Panc1 (cell line): ENCODE measurements around the gene STAB2. TPM values are rescaled to one million over a fixed set of nuclear protein-coding genes. Genes with fewer than 3 reads are reported as not detected.
A peak's percentile ranks its signal among the peaks of the same experiment; 100 is the strongest.

Experiments
- ATAC-seq: fragments of 200-7000 bp; cut with Tn5 transposase; 2 replicates; pipeline ENCODE4 v1.9.1; 2020; ENCODE audit warnings: mild to moderate bottlenecking, moderate library complexity
- BruUV-seq: library from RNA; stranded (reverse); fragments of 400-500 nt; replicated peaks from 2 replicates; lab custom pipeline; 2021; lab: Mats Ljungman, UMichigan
- CTCF ChIA-PET: fragments of 300-600 bp; sonication (Branson Sonifier 250); formaldehyde crosslinking; loops from one replicate; lab custom pipeline; 2022; ENCODE audit warnings: antibody characterized with exemption; lab: Charles Lee
- POLR2A ChIA-PET: fragments of 300-600 bp; sonication (Branson Sonifier 250); formaldehyde crosslinking; loops from one replicate; lab custom pipeline; 2022; ENCODE audit warnings: antibody characterized with exemption; lab: Charles Lee
- DNase-seq: peaks from one replicate; pipeline ENCODE4 v3.0.0-alpha.2; 2010; ENCODE audit warnings: low read depth, low spot score
- H3K27ac ChIP-seq: 2 replicates; pipeline ENCODE4 v1.5.1; 2011; ENCODE audit warnings: mild to moderate bottlenecking, low read length, inconsistent platforms
- H3K27me3 ChIP-seq: fragments of 200-500 bp; sonication (Bioruptor generic); 2 replicates; pipeline ENCODE4 v1.6.0; 2014; ENCODE audit warnings: low read length, inconsistent platforms; ENCODE audit not compliant: control insufficient read depth, insufficient read depth
- H3K36me3 ChIP-seq: fragments of 200-500 bp; sonication (Bioruptor generic); 2 replicates; pipeline ENCODE4 v1.5.1; 2014; ENCODE audit warnings: inconsistent platforms, mild to moderate bottlenecking, low read length, moderate library complexity; ENCODE audit not compliant: control insufficient read depth, insufficient read depth
- H3K4me1 ChIP-seq: 2 replicates; pipeline ENCODE4 v1.5.1; 2011; ENCODE audit warnings: inconsistent platforms, mild to moderate bottlenecking, low read length, moderate library complexity; ENCODE audit not compliant: control insufficient read depth, insufficient read depth
- H3K4me3 ChIP-seq, 2 experiments: 2 replicates each; pipeline ENCODE4 v1.5.1; 2011 to 2012; ENCODE audit warnings: low read depth in 2 of 2, low read length in 2 of 2, mild to moderate bottlenecking in 2 of 2, inconsistent platforms in 1 of 2, moderate library complexity in 1 of 2
- H3K9me3 ChIP-seq: fragments of 200-500 bp; sonication (Bioruptor generic); 2 replicates; pipeline ENCODE4 v1.5.1; 2014; ENCODE audit warnings: low read depth, mild to moderate bottlenecking, inconsistent platforms, low read length, moderate library complexity; ENCODE audit not compliant: control insufficient read depth, insufficient read depth
- CTCF ChIP-seq: fragments of 450-650 bp; IDR thresholded peaks from 2 replicates; pipeline ENCODE4 v1.5.1; 2017; ENCODE audit warnings: mild to moderate bottlenecking
- POLR2AphosphoS5 ChIP-seq: IDR thresholded peaks from 2 replicates; pipeline ENCODE4 v1.6.1; 2012; ENCODE audit warnings: mild to moderate bottlenecking, low read depth, low read length, moderate library complexity
- REST ChIP-seq, 2 experiments: IDR thresholded peaks; 2 replicates each; pipeline ENCODE4 v1.6.1; 2011 to 2012; ENCODE audit warnings: low read depth in 2 of 2, control low read depth in 1 of 2, low read length in 1 of 2, mild to moderate bottlenecking in 1 of 2, moderate library complexity in 1 of 2; ENCODE audit not compliant: insufficient read depth in 1 of 2
- SIN3A ChIP-seq: IDR thresholded peaks from 2 replicates; pipeline ENCODE4 v1.6.1; 2012; ENCODE audit warnings: low read depth, mild to moderate bottlenecking, low read length, moderate library complexity, borderline replicate concordance; ENCODE audit not compliant: insufficient read depth
- TCF7L2 ChIP-seq: IDR thresholded peaks from 2 replicates; pipeline ENCODE4 v1.6.1; 2011; ENCODE audit warnings: mild to moderate bottlenecking, low read depth, low read length, inconsistent platforms
- in situ Hi-C: cut with HindIII; loops from 2 replicates; pipeline ENCODE4 v1.10.0; 2016; ENCODE audit warnings: low sequenced_read_pairs, low pct_unique_long_range_greater_than_20kb
- intact Hi-C: fragments of 100-400 bp; cut with micrococcal nuclease; formaldehyde crosslinking; loops from one replicate; pipeline ENCODE4 v1.10.0; 2022; ENCODE audit not compliant: unreplicated experiment
- total RNA-seq: library from RNA; stranded (reverse); gene quantifications from one replicate; pipeline ENCODE4 v1.2.1, GENCODE V29; 2021; ENCODE audit not compliant: unreplicated experiment

Gene STAB2
- total RNA-seq, 1 experiment from 2014 or later = not detected

- TF ChIP-seq SIN3A (no peak), CTCF (peak; percentile 59; the same call in 1 of the 2 replicates), REST (IDR thresholded peaks at IDR 0.05; ENCODE audit: insufficient read depth in 1 of 2, low read depth in 2 of 2, low read length in 1 of 2) (no peak), POLR2AphosphoS5 (no peak), TCF7L2 (no peak)
- Histone ChIP-seq H3K4me3 (no peak overlapping the region), H3K27me3 (no peaks in the 10 kb centered on the region), H3K9me3 (no peaks in the 10 kb centered on the region), H3K36me3 (0 out of 2 replicates have a peak, but pooled peaks cover 4% of the 10 kb centered on the region), H3K4me1 (no peaks in the 10 kb centered on the region), H3K27ac (no peak overlapping the region)
- BruUV-seq = no TSS peak
- CTCF ChIA-PET = no interaction called here
- DNase-seq (no peak), ATAC-seq (peak; percentile 77)
- POLR2A ChIA-PET = no interaction called here
- intact Hi-C loops = loop anchor here (5.0 kb wide), 1 partner anchor 101 kb away; no protein-coding TSS in a partner anchor
- in situ Hi-C loops = no loop called here
Measured at GRCh38 chr12:103771466-103771865, 184.4 kb downstream of the STAB2 start.

GRCh38 chr12:103772367-103773108 is 185.5 kb downstream of the STAB2 start:
- TF ChIP-seq CTCF = no peak
- no peak for TF ChIP-seq TCF7L2
- no peak for TF ChIP-seq SIN3A
- no peak for TF ChIP-seq POLR2AphosphoS5
- no peak for TF ChIP-seq REST (IDR thresholded peaks at IDR 0.05; ENCODE audit: insufficient read depth in 1 of 2, low read depth in 2 of 2, low read length in 1 of 2)
- H3K4me3 ChIP-seq = no peak overlapping the region
- H3K9me3 ChIP-seq = no peaks in the 10 kb centered on the region
- in situ Hi-C loops = no loop called here
- ATAC-seq (no peak; the same call in 1 of the 2 replicates), DNase-seq (no peak)
- CTCF ChIA-PET = no interaction called here
- H3K36me3 ChIP-seq = peaks cover 7% of the 10 kb centered on the region
- intact Hi-C loops = loop anchor here (5.0 kb wide), 1 partner anchor 100 kb away; no protein-coding TSS in a partner anchor
- no peaks in the 10 kb centered on the region for H3K27me3 ChIP-seq
- no peaks in the 10 kb centered on the region for H3K4me1 ChIP-seq
- POLR2A ChIA-PET = interaction anchor here (0.6 kb wide), 1 partner anchor 115 kb away, joined by 4 read pairs; no protein-coding TSS in a partner anchor
- no peak overlapping the region for H3K27ac ChIP-seq
- no TSS peak for BruUV-seq
